Gastroesophageal sphincter (tissue), 3 donors: Measurements from ENCODE around the gene KCNJ12.
"Not testable (repeated sequence)": the region's sequence is repeated elsewhere in the genome, so short reads cannot be mapped to it uniquely, and the experiment has no call there.

Experiments
- CTCF ChIP-seq, 4 experiments: fragments of 200-600 bp in 2 of 4; fragments of 450-650 bp in 2 of 4; sonication (generic) in 1 of 4; IDR thresholded peaks; one replicate each; pipeline ENCODE4 v1.5.1; 2017 to 2019; ENCODE audit warnings: antibody characterized with exemption in 4 of 4, mild to moderate bottlenecking in 2 of 4, moderate library complexity in 2 of 4
- EP300 ChIP-seq: sonication (generic); formaldehyde crosslinking; IDR thresholded peaks from one replicate; pipeline ENCODE4 v1.6.1; 2017; ENCODE audit warnings: antibody characterized with exemption, mild to moderate bottlenecking
- POLR2A ChIP-seq, 2 donors: fragments of 450-650 bp; IDR thresholded peaks; one replicate each; pipeline ENCODE4 v1.6.1; 2017; ENCODE audit warnings: antibody characterized with exemption in 2 of 2, mild to moderate bottlenecking in 2 of 2, moderate library complexity in 1 of 2
- POLR2AphosphoS5 ChIP-seq: sonication (generic); formaldehyde crosslinking; IDR thresholded peaks from one replicate; pipeline ENCODE4 v1.6.1; 2017; ENCODE audit warnings: antibody characterized with exemption

DNA sequence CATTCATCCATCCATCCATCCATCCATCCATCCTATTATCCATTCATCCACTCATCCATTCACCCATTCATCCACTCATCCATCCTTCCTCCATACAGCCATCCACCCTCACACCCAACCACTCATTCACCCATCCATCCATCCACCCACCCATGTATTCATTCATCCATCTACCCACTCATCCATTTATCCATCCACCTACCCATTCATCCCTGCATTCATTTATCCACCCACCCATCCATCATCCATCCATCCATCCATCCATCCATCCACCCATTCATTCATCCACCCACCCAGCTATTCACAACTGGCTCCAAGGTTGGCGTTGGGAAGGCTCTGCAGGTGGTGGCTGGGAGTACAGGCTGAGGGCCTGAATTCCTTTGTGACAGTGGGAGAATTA lies 31.6 kb downstream of the KCNJ12 start:
- TF ChIP-seq CTCF (IDR thresholded peaks at IDR 0.05); POLR2AphosphoS5; POLR2A (IDR thresholded peaks at IDR 0.05); EP300: not testable (repeated sequence)
